Left lobe of liver (tissue), 2 donors: ENCODE results near the gene PDE4D. TPM values are rescaled to one million over a fixed set of nuclear protein-coding genes. Genes with fewer than 3 reads are reported as not detected.

ENCODE experiments used
- ATAC-seq: fragments of 200-7000 bp; cut with Tn5 transposase; one replicate; pipeline ENCODE4 v1.9.1; 2020; ENCODE audit warnings: mild to moderate bottlenecking, moderate library complexity
- DNase-seq: peaks from one replicate; pipeline ENCODE4 v3.0.0-alpha.2; 2020; ENCODE audit warnings: low spot score
- total RNA-seq: library from RNA; stranded (reverse); gene quantifications from one replicate; pipeline ENCODE4 v1.2.1, GENCODE V29; 2021
- donor health status: DM: no; HTN: no; CAD: no; lungs with moderate emphysema.
- donor health status: DM: no; HTN: yes; CAD: no.

PDE4D gene
- total RNA-seq, 1 donor from 2014 or later = 2.4 TPM

- DNase-seq (no peak), ATAC-seq (peak; percentile 17)
Observed at GRCh38 chr5:59562756-59563389, 330.7 kb downstream of the PDE4D start.

DNA sequence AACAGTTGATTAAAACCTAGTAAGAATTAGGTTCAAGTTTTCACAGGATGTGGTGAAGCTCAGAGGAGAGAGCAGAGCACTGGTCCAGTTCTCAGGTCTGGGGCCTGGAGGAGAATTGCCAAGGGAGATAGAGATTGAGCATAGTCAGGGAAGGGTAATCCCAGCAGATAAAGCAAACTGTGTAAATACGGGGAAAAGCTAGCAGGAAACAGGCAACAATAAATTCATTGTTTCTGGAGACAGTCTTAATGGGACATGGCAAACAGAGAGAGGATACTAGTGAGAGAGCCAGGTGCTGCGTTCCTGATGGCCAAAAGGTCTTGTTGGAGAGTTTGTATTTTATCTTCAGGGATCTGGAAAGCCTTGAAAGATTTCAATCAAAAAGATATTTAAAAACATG is 333.0 kb downstream of the PDE4D start:
- no peak for DNase-seq
- ATAC-seq = no peak

DNA sequence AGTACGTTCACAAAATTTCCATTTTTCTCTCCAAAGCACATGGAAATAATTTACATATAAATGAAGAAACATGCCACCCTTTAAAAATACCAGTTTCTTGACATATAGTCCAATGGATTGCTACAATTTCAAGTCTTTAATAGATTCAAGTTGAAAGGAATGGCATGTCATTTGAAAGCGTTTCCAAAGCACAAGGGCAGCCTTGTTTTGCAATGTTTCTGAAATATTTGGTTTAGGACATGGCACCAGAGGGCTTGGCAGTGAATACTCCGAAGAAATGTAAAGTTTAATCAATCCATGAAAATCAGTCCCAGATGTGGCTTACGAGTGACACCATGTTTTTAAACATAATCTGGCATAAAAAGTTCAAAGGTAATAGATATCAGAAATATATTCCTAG is 333.7 kb downstream of the PDE4D start:
- no peak for ATAC-seq

DNA sequence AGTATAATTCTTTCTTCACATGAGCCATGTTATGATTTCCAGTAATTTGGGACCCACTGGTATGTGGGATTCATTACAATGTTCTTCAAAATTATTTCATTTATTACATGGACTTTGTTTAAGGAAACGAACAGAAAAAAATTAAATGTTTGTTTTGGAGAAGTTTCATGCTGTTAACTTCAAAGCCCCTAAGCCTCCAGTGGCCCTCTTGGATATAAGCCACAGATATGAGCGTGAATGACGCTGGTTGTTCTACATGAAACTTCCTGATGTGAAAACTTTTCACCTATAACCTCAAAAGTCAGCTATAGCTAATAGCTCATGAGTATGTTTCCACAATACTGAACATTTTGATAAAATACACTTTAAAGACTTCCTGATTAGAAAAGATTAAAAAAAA is 334.2 kb downstream of the PDE4D start:
- ATAC-seq (no peak), DNase-seq (no peak)

More for the DNA sequence above, 333.7 kb downstream of the PDE4D start:
- no peak for DNase-seq

DNA sequence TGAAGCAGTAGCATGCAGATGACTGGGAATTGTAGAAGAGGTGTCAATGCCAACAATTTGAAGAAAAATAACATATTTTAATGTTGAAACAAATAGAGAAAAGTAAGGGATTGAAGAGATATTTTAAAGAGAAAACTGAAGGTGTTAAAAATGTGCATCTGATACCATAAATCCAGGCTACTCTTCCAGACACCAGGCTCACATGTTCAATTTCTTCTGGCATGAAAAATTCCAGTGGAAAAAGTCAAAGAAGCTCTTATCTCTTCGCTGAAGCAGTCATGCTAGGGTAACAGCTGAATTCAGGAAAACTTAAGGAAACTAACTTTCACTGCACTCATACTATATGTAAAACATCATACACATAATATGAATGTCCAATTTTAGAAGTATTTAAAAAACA is 335.0 kb downstream of the PDE4D start:
- DNase-seq = no peak
- ATAC-seq = no peak

GRCh38 chr5:59557572-59557971 is 336.0 kb downstream of the PDE4D start:
- DNase-seq (no peak), ATAC-seq (no peak)

- ATAC-seq (no peak), DNase-seq (no peak)
Observed at GRCh38 chr5:59555596-59555995, 337.9 kb downstream of the PDE4D start.

- ATAC-seq = no peak
- no peak for DNase-seq
Observed at GRCh38 chr5:59554501-59554900, 339.0 kb downstream of the PDE4D start.

GRCh38 chr5:59553992-59554391 is 339.5 kb downstream of the PDE4D start:
- DNase-seq = no peak
- ATAC-seq = no peak

DNA sequence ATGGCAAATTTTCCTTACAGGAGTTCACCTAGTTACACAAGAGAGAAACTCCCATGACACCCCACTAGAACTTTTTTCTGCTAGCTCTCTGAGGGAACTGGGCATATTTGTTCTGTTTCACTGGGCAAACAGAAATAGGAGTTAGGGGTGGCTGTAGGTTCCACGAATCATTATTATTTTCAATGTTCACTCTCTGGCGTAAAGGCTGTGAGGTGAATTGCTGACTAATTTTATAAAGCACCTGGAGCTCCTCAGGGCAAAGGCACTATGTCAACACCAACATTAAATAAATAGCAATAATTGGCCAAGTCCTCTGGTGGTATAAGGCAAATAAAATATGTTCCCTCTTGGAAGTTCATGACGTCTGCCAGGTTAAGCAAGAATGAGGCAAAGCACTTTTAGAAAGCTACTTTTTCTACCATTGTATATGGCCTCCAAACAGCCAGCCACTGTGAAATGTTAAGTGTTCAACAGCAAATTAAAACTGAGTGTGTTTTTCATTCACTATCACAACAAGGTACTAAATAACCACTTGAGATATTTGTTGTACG is 344.6 kb downstream of the PDE4D start:
- DNase-seq (no peak), ATAC-seq (peak; percentile 69)

DNA sequence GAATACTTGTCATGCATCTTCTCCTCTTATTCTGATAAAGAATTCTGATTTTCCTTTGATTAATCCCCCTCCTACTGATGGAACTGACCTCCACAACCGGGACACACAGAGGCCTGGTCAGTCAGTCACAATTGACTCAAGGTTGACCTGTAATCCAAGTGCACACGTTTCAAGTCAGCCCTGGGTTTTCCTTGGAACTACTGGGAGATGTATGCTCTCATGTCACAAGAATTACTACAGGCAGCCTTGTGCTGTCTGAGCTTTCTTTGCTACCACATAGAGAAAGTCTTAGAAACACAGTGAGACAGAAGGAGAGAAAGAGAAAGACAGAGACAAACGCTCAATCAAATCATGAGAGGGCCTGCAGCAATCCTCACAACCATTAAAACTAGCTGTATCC is 345.8 kb downstream of the PDE4D start:
- ATAC-seq (no peak), DNase-seq (no peak)

GRCh38 chr5:59544573-59544972 is 349.0 kb downstream of the PDE4D start:
- ATAC-seq = no peak
- DNase-seq = no peak

DNA sequence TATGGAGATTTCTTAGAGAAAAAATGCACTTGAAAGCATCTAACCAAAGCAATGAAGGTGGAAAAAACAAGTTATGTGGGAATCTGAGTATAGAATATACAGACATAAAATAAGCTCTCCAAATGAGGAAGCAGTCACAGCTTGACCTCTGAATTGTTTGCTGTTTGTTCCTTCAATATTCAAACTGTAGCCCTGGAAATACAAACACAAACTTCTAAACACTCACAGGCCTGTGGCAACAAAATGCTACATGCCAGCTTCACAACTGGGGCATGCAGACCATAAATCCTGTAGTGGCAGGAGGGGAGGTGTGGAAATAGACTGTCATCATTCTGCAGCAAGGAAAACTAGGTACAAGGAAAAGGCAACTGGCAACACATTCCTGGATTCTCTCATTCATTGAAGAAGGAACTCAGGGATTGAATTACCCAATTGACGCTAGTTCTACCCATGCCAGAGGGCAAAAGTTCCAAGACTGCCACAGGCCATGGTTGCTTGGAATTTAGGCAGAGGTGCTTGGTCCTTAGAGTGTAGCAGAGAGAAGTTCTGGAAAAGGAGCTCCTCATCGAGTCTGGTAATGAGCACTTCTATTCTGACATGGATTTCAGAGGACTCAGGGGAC is 349.6 kb downstream of the PDE4D start:
- peak; percentile 37 for ATAC-seq

GRCh38 chr5:59542851-59543820 is 350.4 kb downstream of the PDE4D start:
- peak; percentile 52 for DNase-seq
- peak; percentile 69 for ATAC-seq

More for the DNA sequence above, 349.6 kb downstream of the PDE4D start:
- DNase-seq = no peak

DNA sequence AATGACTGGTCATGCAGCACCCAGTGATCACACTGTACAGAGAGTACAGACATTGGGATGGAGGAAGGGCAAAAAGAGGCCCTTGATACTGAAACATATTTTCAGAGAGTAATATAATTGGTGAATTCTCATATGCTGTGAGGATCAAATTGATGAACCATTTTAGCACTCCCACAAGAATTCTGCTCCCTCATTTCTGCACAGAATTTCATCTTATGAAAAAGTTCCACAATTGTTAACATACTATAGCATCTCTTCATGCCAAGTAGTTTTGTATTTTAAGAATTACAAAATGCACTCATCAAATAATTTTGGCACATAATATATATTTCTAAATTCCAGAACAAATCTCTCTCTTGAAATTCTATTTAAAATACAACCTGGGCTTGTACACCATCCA is 351.2 kb downstream of the PDE4D start:
- DNase-seq = no peak
- no peak for ATAC-seq

- ATAC-seq (no peak), DNase-seq (no peak)
Observed at GRCh38 chr5:59540366-59540765, 353.2 kb downstream of the PDE4D start.

DNA sequence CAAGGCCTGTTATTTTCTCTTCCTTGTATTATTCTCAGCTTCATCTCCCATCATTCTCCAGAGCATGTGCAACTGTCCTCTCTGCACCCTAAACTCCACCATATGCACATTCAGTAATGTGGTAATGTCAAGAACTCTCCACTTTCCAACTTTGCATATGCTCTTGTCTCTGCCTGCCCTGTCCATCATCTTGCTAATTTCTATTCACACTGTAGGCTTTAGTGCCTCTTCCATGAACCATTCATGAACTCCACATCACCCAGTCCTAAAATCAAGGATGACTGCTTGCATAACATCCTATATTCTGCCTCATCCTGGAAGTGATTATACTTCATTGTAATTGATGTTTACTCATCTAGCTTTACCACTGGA is 354.8 kb downstream of the PDE4D start:
- DNase-seq (no peak), ATAC-seq (no peak)

- DNase-seq (no peak), ATAC-seq (no peak)
Observed at GRCh38 chr5:59537961-59538749, 355.4 kb downstream of the PDE4D start.

DNA sequence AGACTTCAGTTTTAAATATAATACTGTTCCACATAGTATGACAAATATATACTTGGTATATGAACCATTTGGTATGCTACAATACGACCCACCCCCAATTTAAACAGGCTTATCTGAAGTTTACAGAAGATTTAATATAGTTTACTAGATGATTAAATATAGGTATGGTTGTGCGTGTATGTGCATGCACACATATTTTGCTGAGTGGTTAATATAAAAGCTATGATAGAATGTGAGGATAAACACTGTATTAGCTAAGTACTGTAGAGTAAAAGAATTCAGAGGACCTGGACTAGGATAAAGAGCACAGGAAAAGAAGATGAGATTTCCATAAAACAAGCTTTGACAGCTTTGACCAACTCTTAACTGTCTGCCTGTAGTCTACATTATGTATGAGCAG is 356.7 kb downstream of the PDE4D start:
- ATAC-seq (no peak), DNase-seq (no peak)

- ATAC-seq (no peak), DNase-seq (no peak)
Observed at GRCh38 chr5:59535561-59535960, 358.0 kb downstream of the PDE4D start.

DNA sequence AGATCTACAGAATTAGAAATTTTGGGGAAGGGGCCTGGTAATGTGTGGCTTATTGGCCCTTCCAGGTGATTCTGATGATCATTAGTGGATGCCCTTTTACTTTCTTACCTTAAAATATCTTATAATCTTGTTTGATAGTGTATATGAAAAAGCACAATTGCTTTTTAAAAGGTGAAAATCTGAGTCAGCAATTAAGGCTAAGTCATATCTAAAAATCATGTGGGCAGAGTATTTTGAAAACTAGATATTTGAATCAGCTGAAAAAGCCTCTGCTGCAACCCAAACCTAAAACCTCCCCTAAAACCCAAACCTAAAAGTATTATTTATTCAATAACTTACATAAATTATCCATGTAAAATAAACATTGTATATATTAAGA is 359.8 kb downstream of the PDE4D start:
- DNase-seq (no peak), ATAC-seq (no peak)
